Inflammatory macrophage treated with lipopolysaccharide for 1 hour (primary cell): ENCODE results near the gene MYOG.

Experiments
- DNase-seq, 2 donors: peaks; one replicate each; pipeline ENCODE4 v3.0.0-alpha.2; 2020 to 2022

MYOG gene

DNA sequence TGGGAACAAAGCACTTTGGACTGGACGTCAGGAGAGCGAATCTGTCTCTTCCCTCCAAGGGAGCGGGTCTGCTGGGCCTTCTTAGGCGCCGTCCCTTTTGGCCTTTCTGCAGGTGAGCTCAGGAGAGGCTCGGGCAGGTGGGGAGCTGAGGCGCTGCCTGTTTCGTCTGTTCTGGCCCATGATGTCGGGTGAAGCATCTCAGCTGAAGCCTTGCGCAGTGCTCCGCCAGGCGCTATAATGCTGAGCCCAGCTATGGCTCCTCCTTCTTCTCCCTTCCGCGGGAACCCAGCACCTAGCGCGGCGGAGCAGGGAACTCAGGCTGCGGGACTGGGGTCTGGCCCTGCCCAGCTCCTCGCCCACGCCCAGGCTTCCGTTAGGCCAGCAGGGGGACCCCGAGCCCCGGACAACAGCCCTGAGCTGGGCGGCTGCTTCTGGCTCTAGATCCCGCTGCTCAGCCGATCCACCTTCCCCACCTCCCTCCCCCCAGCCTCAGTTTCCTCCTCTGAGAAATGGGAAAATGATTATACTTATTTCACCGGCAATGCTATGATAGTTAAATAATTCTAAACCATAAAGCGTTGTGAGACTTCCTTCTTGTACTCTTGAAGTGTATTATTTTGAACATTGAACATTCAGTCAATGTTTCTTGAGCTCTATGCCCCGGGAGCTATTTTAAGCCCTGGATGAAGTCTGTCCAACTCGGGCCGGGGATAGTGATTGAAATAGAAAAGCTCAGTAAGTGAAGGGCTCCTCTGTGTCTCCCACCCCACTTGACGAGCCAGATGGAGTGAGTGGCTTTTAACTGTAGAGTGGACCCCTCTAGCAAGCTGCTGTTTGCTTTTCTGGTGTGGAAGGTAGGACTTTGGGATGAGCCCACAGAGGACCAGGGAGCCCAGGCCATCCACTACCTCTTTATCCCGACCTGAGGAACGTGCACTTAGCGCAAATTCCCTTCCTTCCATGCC, 32.1 kb upstream of the MYOG start:
- peak; percentile 56 to 75 for DNase-seq

DNA sequence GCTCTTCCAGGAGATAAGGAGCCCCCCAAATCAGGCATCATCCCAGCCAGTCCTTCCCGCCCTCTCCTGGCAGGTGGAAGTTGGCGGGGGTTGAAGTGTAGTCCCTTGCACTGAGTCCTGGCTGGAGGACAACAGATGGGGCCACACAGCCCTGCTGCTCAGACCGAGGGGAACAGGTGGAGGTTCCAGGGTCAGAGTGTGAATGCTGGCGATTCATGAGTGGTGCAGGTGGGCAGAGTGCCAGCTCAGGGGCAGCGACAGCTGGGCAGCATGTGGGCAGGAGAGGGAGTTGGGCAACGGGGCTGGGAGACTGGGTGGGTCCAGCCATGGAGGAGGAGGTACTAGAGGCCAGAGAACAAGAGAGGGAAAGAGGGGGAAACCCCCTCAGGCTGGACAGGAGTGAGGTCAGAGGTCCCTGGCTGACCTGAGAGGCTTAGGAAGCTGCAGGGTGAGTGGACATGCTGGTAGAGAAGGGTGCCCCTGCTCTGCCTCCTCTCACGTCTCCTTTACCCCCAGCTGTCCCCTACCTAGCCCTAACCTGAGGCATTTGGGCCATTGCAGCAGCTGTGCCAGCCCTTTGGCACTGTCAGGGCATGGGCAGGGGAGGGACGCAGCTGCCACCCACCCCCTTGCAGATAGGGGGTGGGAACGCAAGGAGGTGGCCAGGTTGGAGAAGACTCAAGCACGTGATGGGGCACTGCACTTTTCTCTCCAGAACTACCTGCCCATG, 30.4 kb upstream of the MYOG start:
- no peak for DNase-seq

DNA sequence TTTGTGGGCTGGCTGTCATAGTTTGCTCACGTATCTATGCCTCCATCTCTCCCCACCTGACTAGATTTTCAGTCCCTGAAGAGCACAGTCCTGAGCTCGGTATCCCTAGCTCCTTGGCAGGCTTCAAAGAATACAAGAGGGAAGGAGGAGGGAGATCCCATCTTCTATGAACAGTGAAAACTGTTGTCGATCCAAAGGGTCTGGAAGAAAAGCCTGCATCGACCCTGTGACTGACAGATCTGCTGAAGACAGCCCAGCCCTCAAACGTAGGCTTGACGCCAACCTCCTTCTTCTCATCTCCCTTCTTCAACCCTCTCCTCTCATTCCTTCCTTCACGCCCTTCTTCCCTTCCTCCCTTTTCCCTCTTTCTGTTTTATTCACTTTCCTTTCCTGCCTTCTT, 28.4 kb upstream of the MYOG start:
- no peak for DNase-seq

DNA sequence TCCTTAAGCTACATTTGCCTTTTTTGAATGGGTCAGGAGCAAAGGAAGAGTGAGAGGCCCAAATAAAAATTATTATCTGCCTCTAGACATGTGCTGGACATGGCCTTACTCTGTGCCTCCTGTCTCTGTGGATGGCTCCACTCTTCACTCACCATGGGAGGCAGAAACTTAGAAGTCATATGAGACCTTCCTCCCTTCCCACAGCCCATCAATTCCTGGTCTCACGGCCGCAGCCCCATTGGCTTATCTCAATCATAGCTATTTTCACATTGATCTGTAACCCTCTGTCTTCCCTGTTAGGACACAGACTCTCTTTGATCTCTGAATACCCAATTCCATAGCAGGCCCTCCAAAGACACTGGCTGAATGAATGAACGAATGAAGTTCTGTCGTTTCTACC, 27.5 kb upstream of the MYOG start:
- no peak for DNase-seq

DNA sequence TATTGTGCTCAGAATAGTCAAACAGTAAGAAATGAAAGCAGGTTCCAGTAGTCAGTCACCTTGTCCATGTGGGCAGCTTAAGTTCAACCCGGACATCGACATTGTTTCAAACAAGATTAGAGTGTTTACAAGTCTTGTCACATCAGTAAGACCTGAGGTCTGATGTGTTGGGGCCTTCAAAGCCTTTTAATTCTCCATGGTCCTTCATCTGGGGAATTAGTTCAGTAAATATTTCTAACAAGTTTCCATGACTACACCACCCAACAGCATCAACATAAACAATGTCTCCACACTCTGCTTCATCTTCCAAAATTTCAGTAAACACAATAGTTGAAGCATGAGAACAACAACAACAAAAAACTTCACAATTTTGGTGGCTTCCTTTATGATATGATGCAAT, 26.7 kb upstream of the MYOG start:
- no peak for DNase-seq

DNA sequence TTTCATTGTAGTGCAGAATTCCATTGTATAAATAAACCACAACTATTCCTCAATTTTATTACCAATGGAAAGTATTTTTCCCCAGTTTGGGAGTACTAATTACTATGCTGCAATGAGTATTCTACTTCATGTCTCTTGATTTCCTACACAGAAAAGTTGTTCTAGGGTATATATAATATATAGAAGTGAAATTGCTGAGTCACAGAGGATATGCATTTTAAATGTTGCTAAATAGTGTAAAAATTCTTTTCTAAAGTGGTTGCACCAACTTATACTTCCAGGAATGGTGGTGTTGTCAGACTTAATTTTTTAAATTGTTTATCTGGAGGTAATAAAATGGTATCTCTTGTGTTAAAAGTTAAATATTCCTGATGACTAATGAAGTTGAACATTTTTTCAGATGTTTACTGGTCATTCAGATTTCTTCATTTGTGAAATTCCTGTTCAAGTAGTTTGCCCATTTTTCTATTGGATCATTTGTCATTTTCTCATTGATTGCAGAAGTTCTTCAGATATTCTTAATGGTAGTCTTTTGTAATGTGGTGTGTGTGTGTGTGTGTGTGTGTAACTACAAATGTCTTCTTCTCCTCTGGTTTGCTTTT, 19.1 kb upstream of the MYOG start:
- peak; percentile 47 to 53 for DNase-seq

DNA sequence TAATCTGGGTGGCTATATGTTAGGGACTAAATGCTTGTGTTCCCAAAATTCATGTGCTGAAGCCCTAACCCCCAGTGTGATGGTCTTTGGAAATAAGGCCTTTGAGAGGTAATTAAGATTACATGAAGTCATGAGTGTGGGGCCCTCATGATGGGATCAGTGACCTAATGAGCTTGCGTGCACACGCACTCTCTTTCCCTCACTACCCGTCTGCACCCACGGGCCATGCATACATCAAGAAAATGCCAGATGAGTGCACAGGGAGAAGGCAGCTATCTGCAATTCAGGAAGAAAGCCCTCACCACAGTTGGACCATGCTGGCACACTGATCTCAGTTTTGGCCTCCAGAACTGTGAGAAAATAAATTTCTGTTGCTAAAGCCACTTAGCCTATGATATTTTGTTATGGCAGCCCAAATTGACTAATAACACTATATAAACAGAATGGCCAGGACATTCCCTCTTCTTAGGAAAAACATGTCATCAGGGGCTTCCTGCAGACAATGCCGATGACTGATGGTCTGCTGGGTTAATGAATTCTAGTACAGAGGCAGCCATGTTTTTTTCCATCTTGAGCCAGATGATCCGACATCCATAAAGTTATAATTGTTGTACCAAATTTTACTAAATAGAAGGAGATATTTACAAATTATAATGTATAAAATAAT, 18.1 kb upstream of the MYOG start:
- DNase-seq: no peak

DNA sequence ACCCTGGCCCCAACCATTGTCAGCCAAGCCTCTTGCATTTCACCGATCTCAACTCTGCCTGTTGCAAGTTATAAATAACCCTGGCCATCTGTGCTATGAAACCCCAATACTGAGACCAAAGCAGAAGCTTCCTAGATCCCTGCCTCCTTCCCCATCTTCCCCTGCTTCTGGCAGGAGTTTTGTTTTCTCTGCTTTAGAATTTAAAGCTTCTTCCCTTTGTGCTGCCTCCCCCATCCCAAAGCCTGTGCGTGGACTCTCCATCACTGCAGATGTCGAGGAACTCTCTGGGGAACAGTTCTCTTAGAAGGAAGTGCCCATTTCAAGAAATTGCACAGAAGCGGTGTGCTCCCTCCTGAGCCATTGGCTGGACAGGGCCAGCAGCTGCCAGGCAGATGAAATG, 17.4 kb upstream of the MYOG start:
- no peak for DNase-seq

DNA sequence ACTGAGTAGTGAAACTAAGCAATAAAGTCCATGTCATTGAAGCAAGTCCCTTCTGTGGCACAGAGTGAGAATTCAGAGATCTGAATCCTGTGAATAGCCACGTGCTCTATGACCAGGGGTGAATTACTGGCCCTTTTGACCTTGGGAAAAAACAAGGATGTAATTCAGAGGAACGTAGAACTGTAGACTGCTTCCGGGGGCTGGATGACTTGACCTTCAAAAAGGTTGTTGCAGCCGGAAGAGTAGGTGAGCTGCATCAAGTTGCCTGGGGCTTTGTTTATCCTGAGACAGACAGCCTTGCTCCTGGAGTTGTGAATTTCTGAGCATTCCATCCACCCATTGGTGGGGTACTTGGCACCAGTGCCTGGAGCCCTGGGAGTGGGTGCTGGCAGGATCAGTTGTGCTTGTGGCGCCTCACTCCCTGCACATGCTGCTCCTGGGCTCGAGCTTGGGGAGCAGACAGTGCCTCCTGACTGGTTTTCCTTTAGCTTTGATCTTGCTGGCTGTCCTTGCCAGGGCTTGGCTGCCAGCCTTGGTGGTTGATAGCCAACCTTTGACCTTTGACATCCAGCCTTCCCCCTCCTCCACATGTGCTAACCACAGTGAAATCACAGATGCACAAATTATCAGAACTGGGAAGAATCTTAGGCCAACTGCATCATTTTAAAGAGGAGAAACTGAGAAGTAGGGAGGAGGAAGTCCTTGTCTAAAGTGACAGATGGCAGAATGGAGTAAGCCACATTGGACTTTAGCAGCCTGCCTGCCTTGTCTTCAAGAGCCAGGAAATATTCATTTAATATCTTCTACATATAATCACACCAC, 16.2 kb upstream of the MYOG start:
- DNase-seq: peak; percentile 13 to 36

DNA sequence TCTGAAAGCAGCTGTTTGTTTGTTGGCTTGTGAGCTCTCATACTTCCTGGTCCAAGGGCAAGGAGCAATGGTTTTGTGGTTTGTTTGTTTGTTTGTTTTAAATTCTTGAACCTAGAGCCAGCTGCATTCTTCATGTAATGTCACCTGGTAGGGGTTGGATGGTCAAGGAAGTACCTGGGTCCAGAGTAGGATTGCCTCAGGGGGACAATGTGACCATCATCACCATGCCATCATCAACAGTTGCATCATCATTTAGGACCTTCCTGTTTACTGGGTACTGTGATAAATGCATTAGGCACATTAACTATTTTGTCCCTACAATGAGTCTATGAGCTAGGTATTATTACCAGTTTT, 14.7 kb upstream of the MYOG start:
- DNase-seq: peak; percentile 31 to 36

DNA sequence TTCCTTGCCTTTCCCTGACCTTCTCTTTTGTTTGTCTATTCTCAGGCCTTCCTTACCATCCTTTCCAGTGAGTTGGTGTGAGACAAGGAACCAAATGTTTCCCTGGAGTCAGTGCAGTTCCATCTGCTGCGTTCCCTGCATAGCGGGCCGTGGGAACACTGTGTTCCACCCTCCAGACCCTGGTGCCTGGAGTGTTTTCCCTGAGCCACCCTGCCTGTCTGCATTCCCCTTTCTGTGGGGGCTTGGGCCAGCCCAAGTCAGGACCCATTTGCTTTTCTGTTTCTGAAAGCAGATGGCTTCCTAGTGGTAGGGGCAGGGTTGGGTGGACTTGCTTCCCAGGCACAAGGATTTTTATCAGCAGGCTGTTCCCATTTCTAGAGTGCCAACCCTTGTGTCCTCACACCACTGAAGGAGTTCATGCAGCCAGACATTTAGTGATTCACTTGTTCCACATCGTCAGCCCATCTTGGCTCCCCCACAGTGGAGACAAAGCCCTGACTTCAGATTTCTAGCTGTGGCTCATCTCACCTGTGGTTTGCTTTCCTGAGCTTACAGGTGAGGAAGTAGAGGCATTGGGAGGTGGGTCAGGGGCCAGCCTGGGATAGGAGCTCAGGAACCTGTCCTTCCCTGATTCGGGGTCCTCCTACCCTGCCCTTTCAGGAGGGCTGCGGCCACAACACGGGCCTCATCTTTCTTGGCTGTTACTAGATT, 14.1 kb upstream of the MYOG start:
- no peak for DNase-seq

DNA sequence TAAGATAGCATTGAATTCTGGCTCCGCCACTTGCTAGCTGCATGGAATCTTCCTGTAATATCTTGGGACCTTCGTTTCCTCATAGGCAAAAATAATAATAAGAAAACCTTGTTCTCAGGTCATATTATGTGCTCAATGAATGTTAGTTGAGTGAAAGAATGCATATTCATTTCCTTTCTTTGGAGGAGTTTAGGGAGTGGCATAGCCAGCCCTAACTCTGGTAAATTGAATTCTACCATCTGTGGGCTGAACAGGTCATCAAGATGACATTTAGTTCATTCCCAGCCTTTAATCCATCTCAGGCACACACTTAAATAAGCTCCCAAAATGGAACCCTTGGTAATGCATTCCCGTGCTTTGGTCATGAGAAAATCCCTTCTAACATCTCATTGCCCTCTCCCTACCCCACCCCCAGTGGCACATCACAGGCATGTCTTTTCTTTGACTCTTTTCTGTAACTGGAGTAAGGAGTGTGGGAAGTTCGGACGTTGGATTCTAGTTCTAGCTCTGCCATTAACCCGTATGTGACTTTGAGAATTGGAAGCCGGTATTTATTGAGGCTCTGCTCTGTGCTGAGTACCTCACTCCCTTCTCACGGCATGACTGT, 13.2 kb upstream of the MYOG start:
- DNase-seq: no peak

DNA sequence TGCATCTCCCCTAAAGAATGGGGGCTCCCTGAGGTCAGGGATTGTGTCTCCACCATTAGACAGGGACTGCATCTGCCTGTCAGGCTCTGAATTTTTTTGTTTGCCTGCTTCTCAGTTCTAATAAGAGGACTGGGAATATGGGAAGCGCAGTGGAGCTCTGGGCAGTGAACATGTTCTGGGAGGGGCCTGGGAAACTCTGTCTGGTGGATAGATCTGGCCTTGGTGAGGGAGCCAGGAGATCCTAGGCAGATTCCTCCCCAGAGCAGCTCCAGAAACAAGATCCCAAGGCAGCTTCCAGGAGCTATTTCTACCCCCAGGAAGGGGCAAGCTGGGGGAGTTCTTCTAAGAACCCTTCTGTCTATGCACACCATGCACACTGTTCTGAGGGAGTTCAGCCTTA, 12.6 kb upstream of the MYOG start:
- no peak for DNase-seq

DNA sequence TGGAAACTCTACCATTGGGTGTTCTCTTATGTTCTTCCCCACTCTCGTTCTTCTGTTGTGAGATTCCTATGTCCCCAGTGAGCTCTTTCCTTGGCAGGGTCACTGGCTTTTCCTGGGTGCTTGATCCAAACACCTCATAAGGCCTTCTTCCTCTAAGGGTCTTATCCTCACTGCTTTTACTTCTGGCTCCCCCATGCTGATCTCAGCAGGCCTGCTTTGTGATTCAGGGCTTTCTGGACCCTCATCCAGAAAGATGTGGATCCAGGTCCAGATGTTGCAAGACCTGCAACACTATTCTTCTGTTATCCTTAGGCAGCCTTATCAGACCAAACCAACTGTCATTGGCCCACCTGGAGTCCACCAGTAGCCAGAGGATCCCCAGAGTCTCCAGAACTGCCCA, 11.2 kb upstream of the MYOG start:
- no peak for DNase-seq

DNA sequence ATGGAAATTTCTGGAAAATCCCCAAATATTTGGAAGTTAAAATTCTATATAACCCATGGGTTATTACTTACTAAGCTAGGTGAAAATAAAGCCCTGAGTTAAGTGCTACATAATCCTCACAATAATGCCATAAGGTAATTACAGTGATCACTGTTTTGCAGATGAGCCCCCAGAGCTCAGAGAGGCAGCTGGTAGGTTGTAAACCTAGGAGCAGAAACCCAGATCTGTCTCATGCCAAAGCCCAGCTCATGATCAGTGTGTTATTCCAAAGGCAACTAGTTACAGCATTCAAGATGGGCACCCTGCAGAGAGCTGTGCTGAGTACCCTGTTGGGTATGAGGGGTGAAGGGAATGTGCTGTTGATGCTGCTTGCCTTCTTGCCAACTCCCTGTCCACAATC, 10.8 kb upstream of the MYOG start:
- no peak for DNase-seq

DNA sequence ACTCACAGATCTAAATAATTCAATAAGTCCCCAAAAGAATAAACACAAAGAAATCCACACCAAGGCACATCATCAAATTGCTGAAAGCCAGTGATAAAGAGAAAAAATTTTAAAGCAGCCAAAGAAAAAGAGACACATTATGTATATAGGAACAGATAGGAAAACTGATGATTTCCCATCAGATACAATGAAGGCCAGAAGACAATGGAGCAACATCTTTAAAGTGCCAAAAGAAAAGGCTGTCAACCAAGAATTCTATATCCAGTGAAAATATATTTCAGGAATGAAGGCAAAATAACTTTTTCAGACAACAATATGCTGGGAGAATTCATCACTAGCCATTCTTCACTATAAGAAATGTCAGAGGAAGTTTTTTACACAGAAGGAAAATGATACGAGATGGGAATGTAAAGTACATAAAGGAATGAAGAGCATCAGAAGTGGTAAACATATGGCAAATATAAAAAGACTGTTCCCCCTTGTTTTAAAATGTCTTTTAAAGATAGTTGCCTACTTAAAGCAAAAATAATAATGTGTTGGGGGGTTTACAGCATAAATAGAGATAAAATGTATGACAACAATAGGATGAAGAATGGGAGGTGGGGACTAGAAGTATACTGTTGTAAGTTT, 9.4 kb upstream of the MYOG start:
- no peak for DNase-seq

DNA sequence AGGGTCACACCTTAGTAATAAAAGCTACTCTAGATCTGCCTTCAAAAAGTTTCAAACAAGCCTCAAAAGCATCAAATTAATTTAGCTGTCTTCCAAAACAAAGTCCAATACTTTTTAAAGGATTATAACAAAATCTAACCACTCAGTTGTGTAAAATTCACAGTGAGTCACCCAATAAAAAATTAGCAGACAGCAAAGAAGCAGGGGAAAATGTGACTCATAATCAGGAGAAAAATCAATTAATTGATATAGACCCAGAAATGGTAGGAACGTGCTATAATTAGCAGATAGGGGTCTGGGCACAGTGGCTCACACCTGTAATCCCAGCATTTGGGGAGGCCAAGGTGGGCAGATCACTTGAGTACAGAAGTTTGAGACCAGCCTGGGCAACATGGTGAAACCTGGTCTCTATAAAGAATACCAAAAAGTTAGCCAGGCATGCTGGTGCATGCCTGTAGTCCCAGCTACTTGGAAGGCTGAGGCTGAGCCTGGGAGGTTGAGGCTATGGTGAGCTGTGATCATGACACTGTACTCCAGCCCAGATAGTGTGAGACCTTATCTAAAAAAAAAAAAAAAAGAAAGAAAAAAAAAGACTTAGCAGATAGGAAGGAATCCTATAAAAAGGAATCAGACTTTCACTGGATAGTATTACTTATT, 8.1 kb upstream of the MYOG start:
- DNase-seq: no peak

DNA sequence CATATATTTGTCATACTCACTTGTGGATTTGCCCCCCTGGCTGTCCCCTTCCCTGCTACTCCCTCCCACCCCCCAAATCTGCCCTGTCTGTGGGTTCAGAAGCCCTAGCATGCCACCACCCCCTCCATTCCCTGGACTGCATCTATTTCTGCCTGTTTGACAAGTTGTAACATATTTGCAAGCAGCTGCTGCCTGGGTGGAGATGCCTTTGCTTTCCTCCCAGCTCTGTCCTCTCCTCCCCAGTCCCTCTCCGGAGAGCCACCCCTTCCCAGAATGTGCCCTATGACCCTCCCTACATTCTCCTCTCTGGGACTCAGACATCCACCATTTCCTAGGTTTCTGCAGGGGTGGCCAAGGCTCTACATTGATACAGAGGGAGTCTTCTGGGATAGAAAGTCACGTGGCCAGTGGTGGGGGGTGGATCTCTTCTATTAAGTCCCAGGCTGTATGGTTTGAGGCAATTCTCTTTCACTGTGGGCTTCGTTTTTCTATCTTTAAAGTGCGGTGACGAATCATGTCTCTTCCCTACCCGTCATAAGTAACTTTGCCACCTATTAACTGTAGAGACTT, 6.0 kb upstream of the MYOG start:
- no peak for DNase-seq

DNA sequence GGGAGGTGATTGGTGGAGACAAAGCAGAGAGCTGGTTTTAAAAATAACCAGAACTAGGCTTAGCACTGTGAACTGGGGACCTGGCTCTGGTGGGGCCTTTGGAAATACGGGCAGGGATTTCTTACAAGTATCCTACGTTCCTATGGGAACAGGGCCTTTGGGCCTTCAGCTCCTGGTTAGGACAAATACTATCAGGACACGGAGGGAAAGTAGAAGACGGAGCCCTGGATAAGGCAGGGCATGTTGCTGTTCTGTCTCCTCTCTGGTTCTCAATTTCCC, 5.3 kb upstream of the MYOG start:
- DNase-seq: no peak
